GM23338 (cell line): ENCODE data around the gene PIWIL4. TPM values are rescaled to one million over a fixed set of nuclear protein-coding genes. Genes with fewer than 3 reads are reported as not detected.

ENCODE experiments used
- ATAC-seq: fragments of 200-7000 bp; cut with Tn5 transposase; 3 replicates; pipeline ENCODE4 v1.9.1; 2020
- DNase-seq: peaks from one replicate; pipeline ENCODE4 v3.0.0-alpha.2; 2015; ENCODE audit warnings: low spot score
- H2AFZ ChIP-seq: fragments of 200-600 bp; sonication (generic); 2 replicates; pipeline ENCODE4 v1.8.0; 2016; ENCODE audit warnings: antibody characterized with exemption, mild to moderate bottlenecking, moderate library complexity
- H3F3A ChIP-seq: fragments of 200-600 bp; sonication (generic); replicated peaks from 2 replicates; pipeline ENCODE4 v1.8.0; 2017; ENCODE audit warnings: antibody characterized with exemption, mixed run types, low read depth
- H3K27ac ChIP-seq: fragments of 200-600 bp; sonication (generic); 2 replicates; pipeline ENCODE4 v1.6.1; 2016; ENCODE audit warnings: low read depth
- H3K27me3 ChIP-seq: fragments of 200-600 bp; sonication (generic); 2 replicates; pipeline ENCODE4 v1.8.0; 2016; ENCODE audit warnings: mild to moderate bottlenecking, mixed run types, moderate library complexity; ENCODE audit not compliant: insufficient read depth
- H3K36me3 ChIP-seq: fragments of 200-600 bp; sonication (generic); 2 replicates; pipeline ENCODE4 v1.8.0; 2016; ENCODE audit warnings: mild to moderate bottlenecking; ENCODE audit not compliant: insufficient read depth
- H3K4me1 ChIP-seq: fragments of 200-600 bp; sonication (generic); 2 replicates; pipeline ENCODE4 v1.8.0; 2016; ENCODE audit warnings: mild to moderate bottlenecking, moderate library complexity; ENCODE audit not compliant: insufficient read depth
- H3K4me2 ChIP-seq: fragments of 200-600 bp; sonication (generic); 2 replicates; pipeline ENCODE4 v1.7.1; 2017; ENCODE audit warnings: mixed run types
- H3K4me3 ChIP-seq: fragments of 200-600 bp; sonication (generic); 2 replicates; pipeline ENCODE4 v1.6.1; 2016; ENCODE audit warnings: mixed run types
- H3K79me2 ChIP-seq: fragments of 200-600 bp; sonication (generic); replicated peaks from 2 replicates; pipeline ENCODE4 v1.8.0; 2017; ENCODE audit warnings: mild to moderate bottlenecking; ENCODE audit not compliant: insufficient read depth
- H3K9me2 ChIP-seq: fragments of 200-600 bp; sonication (generic); 2 replicates; pipeline ENCODE4 v1.8.0; 2017; ENCODE audit not compliant: insufficient read depth
- H4K20me1 ChIP-seq: fragments of 200-600 bp; sonication (generic); replicated peaks from 2 replicates; pipeline ENCODE4 v1.8.0; 2017; ENCODE audit warnings: mild to moderate bottlenecking; ENCODE audit not compliant: insufficient read depth
- H3K27ac Mint-ChIP-seq: 2 replicates; pipeline ENCODE4 v1.8.0; 2020; ENCODE audit warnings: inconsistent platforms, mild to moderate bottlenecking, moderate library complexity, mixed read lengths
- H3K27me3 Mint-ChIP-seq: 3 replicates; pipeline ENCODE4 v1.8.0; 2022; ENCODE audit warnings: low read depth, mild to moderate bottlenecking, moderate library complexity, mixed read lengths, inconsistent platforms; ENCODE audit not compliant: insufficient read depth, poor library complexity
- H3K36me3 Mint-ChIP-seq: 3 replicates; pipeline ENCODE4 v1.8.0; 2021; ENCODE audit warnings: low read depth, mild to moderate bottlenecking, inconsistent platforms, moderate library complexity, mixed read lengths
- H3K4me1 Mint-ChIP-seq: 3 replicates; pipeline ENCODE4 v1.8.0; 2020; ENCODE audit warnings: mild to moderate bottlenecking, inconsistent platforms, mixed read lengths
- H3K4me3 Mint-ChIP-seq: 3 replicates; pipeline ENCODE4 v1.8.0; 2021; ENCODE audit warnings: moderate library complexity, mild to moderate bottlenecking, inconsistent platforms, mixed read lengths
- H3K9me3 Mint-ChIP-seq: 3 replicates; pipeline ENCODE4 v1.8.0; 2020; ENCODE audit warnings: moderate library complexity, mild to moderate bottlenecking, inconsistent platforms, mixed read lengths
- CREB1 ChIP-seq: fragments of 250-450 bp; sonication (Bioruptor Pico); IDR thresholded peaks from 2 replicates; pipeline ENCODE4 v1.5.0; 2020; ENCODE audit warnings: low read depth, mild to moderate bottlenecking, moderate library complexity
- EZH2 ChIP-seq: fragments of 200-600 bp; sonication (generic); IDR thresholded peaks from one replicate; pipeline ENCODE4 v1.8.0; 2017; ENCODE audit warnings: antibody characterized with exemption, mild to moderate bottlenecking, low read depth; ENCODE audit not compliant: unreplicated experiment
- EZH2phosphoT487 ChIP-seq: fragments of 200-600 bp; sonication (generic); IDR thresholded peaks from one replicate; pipeline ENCODE4 v1.8.1; 2018; ENCODE audit warnings: antibody characterized with exemption; ENCODE audit not compliant: unreplicated experiment
- NANOG ChIP-seq: IDR thresholded peaks from 2 replicates; pipeline ENCODE4 v1.6.1; 2016; ENCODE audit warnings: antibody characterized with exemption, borderline replicate concordance
- POLR2AphosphoS5 ChIP-seq: IDR thresholded peaks from 2 replicates; pipeline ENCODE4 v1.6.1; 2016; ENCODE audit warnings: antibody characterized with exemption, low read depth
- REST ChIP-seq: IDR thresholded peaks from one replicate; pipeline ENCODE4 v1.6.1; 2018; ENCODE audit warnings: antibody characterized with exemption; ENCODE audit not compliant: unreplicated experiment
- STAT1 ChIP-seq: IDR thresholded peaks from one replicate; pipeline ENCODE4 v1.6.1; 2016; ENCODE audit warnings: antibody characterized with exemption; ENCODE audit not compliant: unreplicated experiment
- ZNF114 ChIP-seq: fragments of 250-450 bp; sonication (Bioruptor Pico); IDR thresholded peaks from 2 replicates; pipeline ENCODE4 v1.5.0; 2020; ENCODE audit warnings: mild to moderate bottlenecking, moderate library complexity
- ZNF331 ChIP-seq: fragments of 250-450 bp; sonication (Bioruptor Pico); IDR thresholded peaks from 2 replicates; pipeline ENCODE4 v1.5.0; 2020; ENCODE audit warnings: low read depth, mild to moderate bottlenecking, moderate library complexity
- polyA plus RNA-seq: library from polyadenylated mRNA; unstranded; fragments of >200 nt; fragmentation: Nextera tagmentation; extraction: Ambion mirVana; gene quantifications from 2 replicates; pipeline ENCODE4 v1.2.1, GENCODE V29; 2016
- total RNA-seq: library from RNA; depleted of rRNA; stranded (reverse); fragments of >200 nt; shearing (Covaris generic); gene quantifications from 2 replicates; pipeline ENCODE4 v1.2.3, GENCODE V29; 2014
- TF ChIP-seq, protein P1 (sequence below), 2 experiments: fragments of 200-600 bp in 1 of 2; sonication (generic) in 1 of 2; conservative IDR thresholded peaks; 2 replicates each; pipeline versions ENCODE4 v1.5.1 to v1.6.1; 2016 to 2017; ENCODE audit warnings: antibody characterized with exemption in 2 of 2, low read depth in 2 of 2, mild to moderate bottlenecking in 2 of 2, moderate library complexity in 1 of 2
- TF ChIP-seq, protein P2 (sequence below): IDR thresholded peaks from 2 replicates; pipeline ENCODE4 v1.6.1; 2016; ENCODE audit warnings: antibody characterized with exemption

The PIWIL4 gene
- total and polyA plus RNA-seq, 2 experiments from 2014 or later = 0.23 to 0.66 TPM

DNA sequence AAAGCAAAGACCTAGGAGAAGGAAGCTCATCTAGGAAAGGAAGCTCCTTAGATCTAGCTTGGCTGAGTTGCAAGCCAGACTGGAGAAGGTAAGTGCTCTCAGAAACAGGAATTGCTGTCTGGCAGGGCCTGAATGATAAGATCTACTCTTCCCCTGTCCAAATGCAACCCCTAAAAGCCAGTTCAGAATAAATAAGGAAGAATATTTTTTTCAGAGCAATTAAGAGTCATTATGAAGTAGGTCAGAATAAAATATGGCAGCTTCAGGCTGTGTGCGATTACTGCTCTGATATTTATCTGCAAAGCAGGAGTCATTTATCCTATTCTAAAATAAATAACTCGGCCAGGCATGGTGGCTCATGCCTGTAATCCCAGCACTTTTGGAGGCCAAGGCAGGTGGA, 82.1 kb downstream of the PIWIL4 start (continued):
- TF ChIP-seq, protein P1, sequence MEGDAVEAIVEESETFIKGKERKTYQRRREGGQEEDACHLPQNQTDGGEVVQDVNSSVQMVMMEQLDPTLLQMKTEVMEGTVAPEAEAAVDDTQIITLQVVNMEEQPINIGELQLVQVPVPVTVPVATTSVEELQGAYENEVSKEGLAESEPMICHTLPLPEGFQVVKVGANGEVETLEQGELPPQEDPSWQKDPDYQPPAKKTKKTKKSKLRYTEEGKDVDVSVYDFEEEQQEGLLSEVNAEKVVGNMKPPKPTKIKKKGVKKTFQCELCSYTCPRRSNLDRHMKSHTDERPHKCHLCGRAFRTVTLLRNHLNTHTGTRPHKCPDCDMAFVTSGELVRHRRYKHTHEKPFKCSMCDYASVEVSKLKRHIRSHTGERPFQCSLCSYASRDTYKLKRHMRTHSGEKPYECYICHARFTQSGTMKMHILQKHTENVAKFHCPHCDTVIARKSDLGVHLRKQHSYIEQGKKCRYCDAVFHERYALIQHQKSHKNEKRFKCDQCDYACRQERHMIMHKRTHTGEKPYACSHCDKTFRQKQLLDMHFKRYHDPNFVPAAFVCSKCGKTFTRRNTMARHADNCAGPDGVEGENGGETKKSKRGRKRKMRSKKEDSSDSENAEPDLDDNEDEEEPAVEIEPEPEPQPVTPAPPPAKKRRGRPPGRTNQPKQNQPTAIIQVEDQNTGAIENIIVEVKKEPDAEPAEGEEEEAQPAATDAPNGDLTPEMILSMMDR (conservative IDR thresholded peaks at IDR 0.05; ENCODE audit: low read depth in 2 of 2) = no peak
- TF ChIP-seq, protein P2, sequence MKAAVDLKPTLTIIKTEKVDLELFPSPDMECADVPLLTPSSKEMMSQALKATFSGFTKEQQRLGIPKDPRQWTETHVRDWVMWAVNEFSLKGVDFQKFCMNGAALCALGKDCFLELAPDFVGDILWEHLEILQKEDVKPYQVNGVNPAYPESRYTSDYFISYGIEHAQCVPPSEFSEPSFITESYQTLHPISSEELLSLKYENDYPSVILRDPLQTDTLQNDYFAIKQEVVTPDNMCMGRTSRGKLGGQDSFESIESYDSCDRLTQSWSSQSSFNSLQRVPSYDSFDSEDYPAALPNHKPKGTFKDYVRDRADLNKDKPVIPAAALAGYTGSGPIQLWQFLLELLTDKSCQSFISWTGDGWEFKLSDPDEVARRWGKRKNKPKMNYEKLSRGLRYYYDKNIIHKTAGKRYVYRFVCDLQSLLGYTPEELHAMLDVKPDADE = no peak
- TF ChIP-seq ZNF114 (CRISPR knock-in tag) = no peak
- no peak for TF ChIP-seq REST
- TF ChIP-seq EZH2 = no peak
- no peak for TF ChIP-seq ZNF331

DNA sequence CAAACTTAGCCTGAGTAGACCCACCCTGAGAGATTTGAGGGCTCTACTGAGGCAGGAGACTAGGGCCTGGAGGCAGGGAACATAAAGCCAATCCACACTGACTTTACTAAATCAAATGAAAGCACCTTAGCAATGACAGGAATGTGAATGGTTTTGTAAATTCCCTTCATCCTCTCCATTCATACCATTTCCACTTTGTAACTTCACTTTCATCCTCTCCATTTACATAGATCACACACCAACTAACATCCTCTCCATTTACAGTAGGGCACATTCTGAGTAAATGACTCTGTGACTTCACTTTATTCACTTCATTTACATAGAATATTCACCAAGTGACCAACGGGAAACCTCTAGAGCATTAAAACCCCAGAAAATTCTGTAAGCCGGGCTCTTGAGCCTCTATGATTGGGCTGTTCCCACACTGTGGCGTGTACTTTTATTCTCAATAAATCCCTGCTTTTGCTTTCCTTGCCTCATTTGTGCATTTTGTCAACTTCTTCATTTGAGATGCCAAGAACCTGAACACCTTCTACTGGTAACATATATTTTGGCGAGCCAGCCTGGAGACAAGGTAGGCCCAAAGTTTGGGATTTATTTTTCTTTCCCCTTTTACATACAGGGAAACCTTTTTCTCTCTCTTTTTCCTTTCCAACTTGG, 82.9 kb downstream of the PIWIL4 start:
- peak overlapping the region; percentile 93 for H3K27ac ChIP-seq
- peaks cover 47% of the 10 kb centered on the region for H3K36me3 Mint-ChIP-seq
- peaks cover 14% of the 10 kb centered on the region for H3K27me3 Mint-ChIP-seq
- TF ChIP-seq ZNF331 (no peak), EZH2 (no peak), NANOG (peak; percentile 100), POLR2AphosphoS5 (peak; percentile 65), STAT1 (no peak), EZH2phosphoT487 (no peak), CREB1 (CRISPR knock-in tag) (peak; percentile 55; the same call in 1 of the 2 replicates)
- TF ChIP-seq, protein P1 (conservative IDR thresholded peaks at IDR 0.05; ENCODE audit: low read depth in 2 of 2) = no peak

More for the DNA sequence above, 82.9 kb downstream of the PIWIL4 start:
- no peak overlapping the region for H2AFZ ChIP-seq
- peaks cover 14% of the 10 kb centered on the region; the same call in 1 of the 2 replicates for H3F3A ChIP-seq
- H3K4me2 ChIP-seq = peak overlapping the region; percentile 80
- peaks cover 12% of the 10 kb centered on the region; the same call in 1 of the 2 replicates for H3K36me3 ChIP-seq
- Mint-ChIP-seq H3K27ac (peak overlapping the region; percentile 96), H3K9me3 (peaks cover 5% of the 10 kb centered on the region; the same call in 2 of the 3 replicates), H3K4me3 (peak overlapping the region; percentile 79), H3K4me1 (peaks cover 76% of the 10 kb centered on the region)
- peaks cover 37% of the 10 kb centered on the region for H3K4me1 ChIP-seq
- peak; percentile 80 for ATAC-seq
- H3K79me2 ChIP-seq = peaks cover 48% of the 10 kb centered on the region
- H3K4me3 ChIP-seq = peak overlapping the region; percentile 83
- no peaks in the 10 kb centered on the region for H3K27me3 ChIP-seq
- H4K20me1 ChIP-seq = no peaks in the 10 kb centered on the region
- DNase-seq = peak; percentile 89
- no peaks in the 10 kb centered on the region for H3K9me2 ChIP-seq
